ENCODE data around the gene IMMP2L. TPM values are rescaled to one million over a fixed set of nuclear protein-coding genes. Genes with fewer than 3 reads are reported as not detected.

Gene IMMP2L
- total and polyA plus RNA-seq, 2 donors (not counting 3 experiments of a cell fraction or from before 2014, with no cell fraction given), result 9.9 to 11.8 TPM

DNA sequence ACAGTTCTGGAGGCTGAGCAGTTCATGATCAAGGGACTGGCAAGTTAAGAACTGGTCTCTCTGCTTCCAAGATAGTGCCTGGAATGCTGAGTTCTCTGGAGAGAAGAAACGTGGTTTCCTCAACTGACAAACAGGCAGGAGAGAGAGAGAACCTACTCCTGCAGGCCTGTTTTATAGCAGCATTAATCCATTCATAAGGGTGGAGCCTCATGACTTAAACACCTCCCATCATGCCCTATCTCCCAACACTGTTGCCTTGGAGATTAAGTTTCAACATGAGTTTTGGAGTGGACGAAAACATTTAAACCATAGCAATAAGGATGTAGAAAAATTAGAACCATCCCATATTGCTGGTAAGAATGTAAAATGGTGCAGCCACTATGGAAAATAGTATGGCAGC lies 32.3 kb upstream of the IMMP2L start:
- H3K9me3 ChIP-seq (replicated peaks; ENCODE audit: control insufficient read depth, insufficient read depth, low read length), result no peaks in the 10 kb centered on the region
- H3K27ac ChIP-seq (ENCODE audit: insufficient read depth, low read depth, low read length), result no peak overlapping the region
- ChIA-PET CTCF (no interaction called here), POLR2A (no interaction called here)
- no peaks in the 10 kb centered on the region for H3K4me1 ChIP-seq (ENCODE audit: control insufficient read depth, extremely low read depth, insufficient read depth, low read length)
- no peaks in the 10 kb centered on the region for H3K9me1 ChIP-seq (replicated peaks; ENCODE audit: control insufficient read depth, extremely low read depth, insufficient read depth, low read length)
- intact Hi-C loops (cut with micrococcal nuclease) (no loop called here), dilution Hi-C loops (cut with MboI; ENCODE audit: extremely low pct_ligation_motif_present, low sequenced_read_pairs) (no loop called here)
- no TSS peak for BruUV-seq (replicated peaks)
- FAIRE-seq, result no peak
- no peak for DNase-seq (ENCODE audit: low read depth, low spot score)
- peaks cover 2 to 3% of the 10 kb centered on the region in 2 experiments for H3K27me3 ChIP-seq (ENCODE audit: control insufficient read depth in 2 of 2, insufficient read depth in 2 of 2, low read length in 2 of 2)
- H3K4me3 ChIP-seq (replicated peaks in 1 of 3; ENCODE audit: insufficient read depth in 1 of 3, low read depth in 1 of 3, low read length in 3 of 3), result no peak overlapping the region
- H2AFZ ChIP-seq (ENCODE audit: low read depth, low read length), result no peak overlapping the region
- no peaks in the 10 kb centered on the region for H4K20me1 ChIP-seq (replicated peaks; ENCODE audit: control insufficient read depth, extremely low read depth, insufficient read depth, low read length)
- no peaks in the 10 kb centered on the region for H3K79me2 ChIP-seq (ENCODE audit: control insufficient read depth, insufficient read depth, low read length)
- TF ChIP-seq, protein P1, sequence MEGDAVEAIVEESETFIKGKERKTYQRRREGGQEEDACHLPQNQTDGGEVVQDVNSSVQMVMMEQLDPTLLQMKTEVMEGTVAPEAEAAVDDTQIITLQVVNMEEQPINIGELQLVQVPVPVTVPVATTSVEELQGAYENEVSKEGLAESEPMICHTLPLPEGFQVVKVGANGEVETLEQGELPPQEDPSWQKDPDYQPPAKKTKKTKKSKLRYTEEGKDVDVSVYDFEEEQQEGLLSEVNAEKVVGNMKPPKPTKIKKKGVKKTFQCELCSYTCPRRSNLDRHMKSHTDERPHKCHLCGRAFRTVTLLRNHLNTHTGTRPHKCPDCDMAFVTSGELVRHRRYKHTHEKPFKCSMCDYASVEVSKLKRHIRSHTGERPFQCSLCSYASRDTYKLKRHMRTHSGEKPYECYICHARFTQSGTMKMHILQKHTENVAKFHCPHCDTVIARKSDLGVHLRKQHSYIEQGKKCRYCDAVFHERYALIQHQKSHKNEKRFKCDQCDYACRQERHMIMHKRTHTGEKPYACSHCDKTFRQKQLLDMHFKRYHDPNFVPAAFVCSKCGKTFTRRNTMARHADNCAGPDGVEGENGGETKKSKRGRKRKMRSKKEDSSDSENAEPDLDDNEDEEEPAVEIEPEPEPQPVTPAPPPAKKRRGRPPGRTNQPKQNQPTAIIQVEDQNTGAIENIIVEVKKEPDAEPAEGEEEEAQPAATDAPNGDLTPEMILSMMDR (IDR thresholded peaks at IDR 0.05; ENCODE audit: extremely low read depth in 1 of 2, insufficient read depth in 1 of 2, low read depth in 1 of 2, low read length in 2 of 2), result no peak
- no peak for TF ChIP-seq POLR2A (IDR thresholded peaks at IDR 0.05; ENCODE audit: low read depth, low read length)
- TF ChIP-seq EZH2 (IDR thresholded peaks at IDR 0.05; ENCODE audit: borderline replicate concordance, low read depth, low read length, severe bottlenecking), result no peak
- TF ChIP-seq, protein P2, sequence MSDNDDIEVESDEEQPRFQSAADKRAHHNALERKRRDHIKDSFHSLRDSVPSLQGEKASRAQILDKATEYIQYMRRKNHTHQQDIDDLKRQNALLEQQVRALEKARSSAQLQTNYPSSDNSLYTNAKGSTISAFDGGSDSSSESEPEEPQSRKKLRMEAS (IDR thresholded peaks at IDR 0.05; ENCODE audit: insufficient read depth, insufficient read length), result no peak
- no peak for TF ChIP-seq JUN (IDR thresholded peaks at IDR 0.05; ENCODE audit: borderline replicate concordance, insufficient read depth, insufficient read length, low read depth)
- no peak for TF ChIP-seq POLR2AphosphoS5 (IDR thresholded peaks at IDR 0.05; ENCODE audit: insufficient read depth, low read depth, low read length)
- no peak for TF ChIP-seq MYC (IDR thresholded peaks at IDR 0.05; ENCODE audit: low read depth, low read length)
- TF ChIP-seq FOS (IDR thresholded peaks at IDR 0.05; ENCODE audit: borderline replicate concordance, insufficient read depth, low read length), result no peak
- TF ChIP-seq GATA2 (IDR thresholded peaks at IDR 0.05; ENCODE audit: insufficient read depth, insufficient read length, low read depth, low read length), result no peak
- H3K9ac ChIP-seq (replicated peaks; ENCODE audit: extremely low read depth, insufficient read depth, low read length), result no peak overlapping the region
- no peaks in the 10 kb centered on the region for H3K36me3 ChIP-seq (ENCODE audit: control insufficient read depth in 2 of 2, extremely low read depth in 1 of 2, insufficient read depth in 2 of 2, low read length in 2 of 2)
- H3K4me2 ChIP-seq (ENCODE audit: insufficient read depth, low read length), result no peak overlapping the region
